AG04449 (cell line): ENCODE data around the gene LBHD2.
A peak's percentile ranks its signal among the peaks of the same experiment; 100 is the strongest.

Experiments
- CTCF ChIA-PET: fragments of 350-600 bp; formaldehyde crosslinking; extraction: SDS; loops from one replicate; lab custom pipeline; 2021; ENCODE audit warnings: antibody characterized with exemption; lab: Yijun Ruan, JAX
- POLR2A ChIA-PET: fragments of 400-600, 350-600 bp; formaldehyde crosslinking; extraction: SDS; loops from one replicate; lab custom pipeline; 2020; ENCODE audit warnings: antibody characterized with exemption, inconsistent platforms; lab: Yijun Ruan, JAX
- DNase-seq: peaks from one replicate; pipeline ENCODE4 v3.0.0-alpha.2; 2010; ENCODE audit warnings: low read depth, low spot score
- H3K4me3 ChIP-seq: 2 replicates; pipeline ENCODE4 v1.5.1; 2011; ENCODE audit warnings: low read depth, mild to moderate bottlenecking, control low read depth, low read length
- TF ChIP-seq, protein P1 (sequence below): IDR thresholded peaks from one replicate; pipeline ENCODE4 v1.5.1; 2011; ENCODE audit warnings: mild to moderate bottlenecking, moderate library complexity, low read length, control low read depth, inconsistent platforms; ENCODE audit not compliant: insufficient read depth; ENCODE audit errors: missing control alignments

LBHD2 gene

GRCh38 chr14:103087343-103087835, 3.4 kb downstream of the LBHD2 start:
- ChIA-PET CTCF (interaction anchor here (1.2 to 1.7 kb wide), 4 partner anchors 13 to 43 kb away, joined by 3 to 12 read pairs (median 5); no protein-coding TSS in a partner anchor), POLR2A (no interaction called here)
- DNase-seq = no peak
- TF ChIP-seq, protein P1, sequence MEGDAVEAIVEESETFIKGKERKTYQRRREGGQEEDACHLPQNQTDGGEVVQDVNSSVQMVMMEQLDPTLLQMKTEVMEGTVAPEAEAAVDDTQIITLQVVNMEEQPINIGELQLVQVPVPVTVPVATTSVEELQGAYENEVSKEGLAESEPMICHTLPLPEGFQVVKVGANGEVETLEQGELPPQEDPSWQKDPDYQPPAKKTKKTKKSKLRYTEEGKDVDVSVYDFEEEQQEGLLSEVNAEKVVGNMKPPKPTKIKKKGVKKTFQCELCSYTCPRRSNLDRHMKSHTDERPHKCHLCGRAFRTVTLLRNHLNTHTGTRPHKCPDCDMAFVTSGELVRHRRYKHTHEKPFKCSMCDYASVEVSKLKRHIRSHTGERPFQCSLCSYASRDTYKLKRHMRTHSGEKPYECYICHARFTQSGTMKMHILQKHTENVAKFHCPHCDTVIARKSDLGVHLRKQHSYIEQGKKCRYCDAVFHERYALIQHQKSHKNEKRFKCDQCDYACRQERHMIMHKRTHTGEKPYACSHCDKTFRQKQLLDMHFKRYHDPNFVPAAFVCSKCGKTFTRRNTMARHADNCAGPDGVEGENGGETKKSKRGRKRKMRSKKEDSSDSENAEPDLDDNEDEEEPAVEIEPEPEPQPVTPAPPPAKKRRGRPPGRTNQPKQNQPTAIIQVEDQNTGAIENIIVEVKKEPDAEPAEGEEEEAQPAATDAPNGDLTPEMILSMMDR = no peak
- H3K4me3 ChIP-seq = no peak overlapping the region

DNA sequence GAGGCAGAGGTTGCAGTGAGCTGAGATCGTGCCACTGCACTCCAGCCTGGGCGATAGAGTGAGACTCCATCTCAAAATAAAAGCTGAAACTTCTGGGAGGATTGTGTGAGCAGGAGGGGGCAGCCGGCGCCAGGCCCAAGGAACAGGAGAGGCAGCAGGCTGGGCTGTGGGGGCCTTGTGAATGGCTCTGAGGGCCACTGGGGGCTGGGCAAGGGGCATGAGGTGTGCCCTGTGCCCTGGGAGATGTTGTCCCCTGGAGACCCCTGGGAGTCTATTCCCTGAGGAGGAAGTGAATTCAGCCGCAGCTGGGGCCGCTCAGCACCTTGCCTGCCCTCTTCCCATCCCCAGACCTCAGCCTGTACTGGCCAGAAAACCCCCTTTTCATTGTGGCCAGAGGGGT, 4.9 kb downstream of the LBHD2 start:
- no peak for DNase-seq
- TF ChIP-seq, protein P1 = no peak
- CTCF ChIA-PET = no interaction called here
- POLR2A ChIA-PET = no interaction called here
- no peak overlapping the region for H3K4me3 ChIP-seq

- CTCF ChIA-PET = interaction anchor here (0.6 to 3.2 kb wide), 5 partner anchors 12 to 202 kb away, joined by 3 to 20 read pairs (median 3); no protein-coding TSS in a partner anchor
These were observed 5.7 kb downstream of the LBHD2 start for GRCh38 chr14:103089386-103090335.

DNA sequence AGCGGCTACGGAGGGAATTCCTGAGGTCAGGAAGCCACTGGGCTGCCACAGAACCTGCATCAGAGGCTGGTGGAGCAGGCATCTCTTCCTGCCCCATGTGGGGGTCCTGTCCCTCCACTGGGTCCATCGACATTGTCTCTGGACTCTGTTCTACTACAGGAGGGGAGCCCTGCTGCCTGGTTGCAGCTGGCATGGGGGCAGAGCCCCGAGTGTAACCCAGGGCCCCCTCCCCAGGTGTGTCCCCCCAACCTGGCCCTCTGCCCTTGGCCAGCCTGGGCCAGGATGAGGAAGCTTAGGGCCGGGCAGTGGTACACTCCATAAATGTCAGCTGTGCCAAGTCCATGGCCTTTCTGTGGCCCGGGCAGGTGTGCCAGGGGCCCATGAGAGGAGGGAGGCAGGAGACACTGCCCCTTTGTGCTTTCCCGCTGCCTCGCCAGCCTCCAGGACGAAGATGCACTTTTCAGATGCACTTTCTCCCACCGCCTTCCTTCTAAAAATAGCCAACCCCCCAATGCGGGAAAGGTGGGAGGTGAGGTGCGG, 6.5 kb downstream of the LBHD2 start:
- CTCF ChIA-PET = interaction anchor here (0.6 to 3.2 kb wide), 11 partner anchors 7 to 396 kb away, joined by 3 to 20 read pairs (median 4); no protein-coding TSS in a partner anchor
- no peak overlapping the region for H3K4me3 ChIP-seq

More at GRCh38 chr14:103089386-103090335, 5.7 kb downstream of the LBHD2 start:
- POLR2A ChIA-PET = no interaction called here
- TF ChIP-seq, protein P1 = no peak
- DNase-seq = no peak
- no peak overlapping the region for H3K4me3 ChIP-seq

GRCh38 chr14:103091041-103091882, 7.3 kb downstream of the LBHD2 start:
- ChIA-PET CTCF (interaction anchor here (0.6 to 3.2 kb wide), 11 partner anchors 8 to 397 kb away, joined by 3 to 20 read pairs (median 4); no protein-coding TSS in a partner anchor), POLR2A (no interaction called here)
- TF ChIP-seq, protein P1 = peak; percentile 42
- peak overlapping the region; percentile 41 for H3K4me3 ChIP-seq
- no peak for DNase-seq

More for the DNA sequence above, 6.5 kb downstream of the LBHD2 start:
- no peak for DNase-seq
- POLR2A ChIA-PET = no interaction called here
- TF ChIP-seq, protein P1 = no peak
